K562 (cell line): Measurements from ENCODE around the gene GPR68. TPM values are rescaled to one million over a fixed set of nuclear protein-coding genes. Genes with fewer than 3 reads are reported as not detected.

Experiments used
- ATAC-seq: fragments of 200-7000 bp; cut with Tn5 transposase; 3 replicates; pipeline ENCODE4 v1.9.1; 2020; ENCODE audit warnings: moderate library complexity
- BruUV-seq: library from RNA; stranded (reverse); fragments of 400-500 nt; replicated peaks from 2 replicates; lab custom pipeline; 2021; lab: Mats Ljungman, UMichigan
- CTCF ChIA-PET: fragments of 300-600 bp; formaldehyde crosslinking; extraction: SDS; loops from one replicate; lab custom pipeline; 2021; ENCODE audit warnings: low intra/inter-chr PET ratio; lab: Yijun Ruan, JAX
- POLR2A ChIA-PET: fragments of 300-600, 350-650 bp; sonication (Branson Sonifier 250); formaldehyde crosslinking; extraction: SDS; loops from one replicate; lab custom pipeline; 2021; ENCODE audit warnings: antibody characterized with exemption, inconsistent platforms; lab: Yijun Ruan, JAX
- DNase-seq, 4 experiments: peaks; one replicate each; pipeline versions ENCODE4 v3.0.0 to v3.0.0-alpha.2; 2011 to 2018; ENCODE audit warnings: low spot score in 3 of 4, mixed read lengths in 3 of 4; ENCODE audit errors: extremely low read depth in 1 of 4
- FAIRE-seq: peaks from 2 replicates; lab custom pipeline; 2011; peaks lifted over from hg19 to GRCh38; lab: Jason Lieb, UNC
- H2AFZ ChIP-seq: 2 replicates; pipeline ENCODE4 v1.6.0; 2011; ENCODE audit warnings: low read depth, low read length, control low read depth, inconsistent platforms
- H3K27ac ChIP-seq: fragments of 200-600 bp; 3 replicates; pipeline ENCODE4 v1.8.0; 2011; ENCODE audit warnings: low read depth, mild to moderate bottlenecking, control low read depth, inconsistent platforms, low read length, moderate library complexity, mixed read lengths; ENCODE audit errors: extremely low read depth
- H3K27me3 ChIP-seq, 2 experiments: fragments of 300-600 bp in 1 of 2; 2 replicates in 1 of 2; 3 replicates in 1 of 2; pipeline versions ENCODE4 v1.6.0 to v1.8.0; 2011; ENCODE audit warnings: inconsistent platforms in 2 of 2, low read length in 2 of 2, mild to moderate bottlenecking in 1 of 2, mixed read lengths in 1 of 2, moderate library complexity in 1 of 2; ENCODE audit not compliant: control insufficient read depth in 2 of 2, insufficient read depth in 2 of 2
- H3K36me3 ChIP-seq: fragments of 300-600 bp; 3 replicates; pipeline ENCODE4 v1.8.0; 2011; ENCODE audit warnings: mild to moderate bottlenecking, low read length, inconsistent platforms; ENCODE audit not compliant: control insufficient read depth, insufficient read depth
- H3K4me1 ChIP-seq, 2 experiments: fragments of 200-600 bp in 1 of 2; replicated peaks in 1 of 2; 2 replicates in 1 of 2; 3 replicates in 1 of 2; pipeline versions ENCODE4 v1.5.1 to v1.8.0; 2011; ENCODE audit warnings: inconsistent platforms in 2 of 2, low read length in 2 of 2, mild to moderate bottlenecking in 1 of 2, mixed read lengths in 1 of 2, moderate library complexity in 1 of 2; ENCODE audit not compliant: control insufficient read depth in 2 of 2, insufficient read depth in 2 of 2
- H3K4me2 ChIP-seq: 2 replicates; pipeline ENCODE4 v1.6.1; 2011; ENCODE audit warnings: low read length, control low read depth, inconsistent platforms, mixed read lengths; ENCODE audit not compliant: insufficient read depth
- H3K4me3 ChIP-seq: fragments of 200-600 bp; sonication (generic), shearing (Covaris generic); 2 replicates; pipeline ENCODE4 v1.5.1; 2016; ENCODE audit warnings: control low read depth, inconsistent platforms
- H3K79me2 ChIP-seq: fragments of 200-600 bp; 3 replicates; pipeline ENCODE4 v1.8.0; 2011; ENCODE audit warnings: low read length, inconsistent platforms; ENCODE audit not compliant: control insufficient read depth, insufficient read depth
- H3K9ac ChIP-seq, 2 experiments: 2 replicates each; pipeline versions ENCODE4 v1.6.0 to v1.6.1; 2011; ENCODE audit warnings: low read depth in 2 of 2, low read length in 2 of 2, control low read depth in 1 of 2, inconsistent platforms in 1 of 2, mild to moderate bottlenecking in 1 of 2, mixed read lengths in 1 of 2; ENCODE audit not compliant: insufficient read depth in 1 of 2
- H3K9me1 ChIP-seq: one replicate; pipeline ENCODE4 v1.6.0; 2011; ENCODE audit warnings: inconsistent platforms, mild to moderate bottlenecking, low read length, moderate library complexity; ENCODE audit not compliant: control insufficient read depth, insufficient read depth
- H3K9me3 ChIP-seq: replicated peaks from 2 replicates; pipeline ENCODE4 v1.5.1; 2011; ENCODE audit warnings: low read depth, low read length, inconsistent platforms; ENCODE audit not compliant: control insufficient read depth, insufficient read depth
- H4K20me1 ChIP-seq: replicated peaks from 2 replicates; pipeline ENCODE4 v1.6.1; 2011; ENCODE audit warnings: low read length, inconsistent platforms, mixed read lengths; ENCODE audit not compliant: control insufficient read depth, insufficient read depth
- CBFA2T2 ChIP-seq: fragments of 450-650 bp; conservative IDR thresholded peaks from 2 replicates; pipeline ENCODE4 v1.6.1; 2017; ENCODE audit warnings: mild to moderate bottlenecking
- CEBPZ ChIP-seq: fragments of 150-350 bp; IDR thresholded peaks from 2 replicates; pipeline ENCODE4 v1.6.1; 2014; ENCODE audit warnings: low read depth, mild to moderate bottlenecking, low read length, borderline replicate concordance
- KAT7 ChIP-seq: sonication (generic); formaldehyde crosslinking; IDR thresholded peaks from 2 replicates; pipeline ENCODE4 v1.8.0; 2022; ENCODE audit warnings: missing genetic modification reagents, mild to moderate bottlenecking, borderline replicate concordance
- NFIX ChIP-seq: fragments of 250-450 bp; sonication (Bioruptor Pico); IDR thresholded peaks from 2 replicates; pipeline ENCODE4 v1.4.0; 2020; ENCODE audit warnings: low read depth, mild to moderate bottlenecking, moderate library complexity
- NR3C1 ChIP-seq: sonication (generic); formaldehyde crosslinking; IDR thresholded peaks from 2 replicates; pipeline ENCODE4 v1.8.1; 2022; ENCODE audit warnings: missing genetic modification reagents
- SNIP1 ChIP-seq: fragments of 450-650 bp; IDR thresholded peaks from 2 replicates; pipeline ENCODE4 v1.7.1; 2017; ENCODE audit warnings: low read depth, mild to moderate bottlenecking
- ZBTB8A ChIP-seq: fragments of 450-650 bp; IDR thresholded peaks from 2 replicates; pipeline ENCODE4 v1.6.1; 2018; ENCODE audit warnings: mild to moderate bottlenecking, moderate library complexity; ENCODE audit not compliant: partially characterized antibody
- ZNF253 ChIP-seq: fragments of 250-450 bp; sonication (Bioruptor Pico); conservative IDR thresholded peaks from 2 replicates; pipeline ENCODE4 v1.6.1; 2021; ENCODE audit warnings: mild to moderate bottlenecking
- ZNF431 ChIP-seq: sonication (generic); formaldehyde crosslinking; IDR thresholded peaks from 2 replicates; pipeline ENCODE4 v1.8.0; 2022; ENCODE audit warnings: mild to moderate bottlenecking, missing genetic modification reagents
- ZNF780A ChIP-seq: fragments of 250-450 bp; sonication (Bioruptor Pico); IDR thresholded peaks from 2 replicates; pipeline ENCODE4 v1.5.0; 2021; ENCODE audit warnings: mild to moderate bottlenecking
- ZNF785 ChIP-seq: fragments of 250-450 bp; sonication (Bioruptor Pico); IDR thresholded peaks from 2 replicates; pipeline ENCODE4 v1.4.0; 2020; ENCODE audit warnings: mild to moderate bottlenecking
- WGBS: fragments of 100-300 bp; shearing (Covaris generic); methylation state at CpG from one replicate; pipeline ENCODE4 v1.1.6; 2016; ENCODE audit warnings: low coverage, mixed read lengths; ENCODE audit not compliant: insufficient coverage; ENCODE audit errors: missing lambda C conversion rate; 5-methylcytosine and 5-hydroxymethylcytosine counted together
- in situ Hi-C: fragments of 300-500 bp; cut with MboI; formaldehyde crosslinking; loops from 4 replicates; pipeline ENCODE4 v1.15.0; 2018; ENCODE audit warnings: inconsistent platforms, mixed read lengths
- intact Hi-C: fragments of 100-400 bp; cut with micrococcal nuclease; formaldehyde crosslinking; loops from 2 replicates; pipeline ENCODE4 v1.14.2; 2022
- polyA plus RNA-seq, 8 experiments: library from polyadenylated mRNA; depleted of rRNA in 4 of 8; stranded (reverse) in 5 of 8; unstranded in 3 of 8; fragments of >200 nt; fragmentation: Nextera tagmentation in 2 of 8; fragmentation: Illumina TruSeq in 1 of 8; extraction: Ambion mirVana in 2 of 8; extraction: Trizol in 1 of 8; gene quantifications; 2 replicates each; pipeline versions ENCODE4 v1.2.1 to v1.2.3, GENCODE V29; 2011 to 2014; ENCODE audit warnings: inconsistent platforms in 1 of 8, missing spikeins in 1 of 8
- total RNA-seq, 7 experiments: library from RNA; depleted of rRNA in 6 of 7; stranded (reverse); fragments of >200 nt in 6 of 7; fragmentation: Illumina TruSeq in 2 of 7; extraction: Trizol in 2 of 7; gene quantifications; 2 replicates each; pipeline versions ENCODE4 v1.2.1 to v1.2.3, GENCODE V29; 2011 to 2021; ENCODE audit warnings: low replicate concordance in 1 of 7
- TF ChIP-seq, protein P1 (sequence below): fragments of 250-450 bp; sonication (Bioruptor Pico); IDR thresholded peaks from 2 replicates; pipeline ENCODE4 v1.8.0; 2022; ENCODE audit warnings: inconsistent platforms

Gene GPR68
- total and polyA plus RNA-seq, 9 of the 15 experiments (the other 6 are each of a cell fraction or from before 2014, with no cell fraction given): 0.41 to 9.4 (median 3.7) TPM

- Histone ChIP-seq H3K27me3 (no peaks in the 10 kb centered on the region), H3K4me2 (no peak overlapping the region), H3K9me1 (no peaks in the 10 kb centered on the region), H3K27ac (no peak overlapping the region), H3K9me3 (no peaks in the 10 kb centered on the region), H4K20me1 (no peaks in the 10 kb centered on the region), H3K4me1 (no peaks in the 10 kb centered on the region), H3K79me2 (no peaks in the 10 kb centered on the region), H2AFZ (no peak overlapping the region), H3K9ac (no peak overlapping the region), H3K4me3 (no peak overlapping the region), H3K36me3 (peaks cover 75% of the 10 kb centered on the region; the same call in 2 of the 3 replicates)
- in situ Hi-C loops (no loop called here), intact Hi-C loops (no loop called here)
- ATAC-seq (no peak), DNase-seq (no peak), FAIRE-seq (no peak)
- ChIA-PET POLR2A (interaction anchor here (2.2 kb wide), 1 partner anchor 16 kb away, joined by 5 read pairs; no protein-coding TSS in a partner anchor), CTCF (no interaction called here)
- no TSS peak for BruUV-seq
- WGBS: 97% methylated on average over 7 of the region's 9 CpGs
- no peak for TF ChIP-seq ZNF431 (CRISPR knock-in tag)
- no peak for TF ChIP-seq KAT7 (CRISPR knock-in tag)
These were observed 36.8 kb upstream of the GPR68 start for GRCh38 chr14:91281346-91281745.

GRCh38 chr14:91280129-91280528, 35.6 kb upstream of the GPR68 start:
- CTCF ChIA-PET: no interaction called here
- Histone ChIP-seq H3K36me3 (peaks cover 66% of the 10 kb centered on the region), H3K27me3 (no peaks in the 10 kb centered on the region), H3K4me3 (no peak overlapping the region), H3K4me1 (no peaks in the 10 kb centered on the region), H3K4me2 (no peak overlapping the region), H4K20me1 (no peaks in the 10 kb centered on the region), H2AFZ (no peak overlapping the region), H3K9ac (no peak overlapping the region; a peak in 1 of 4 replicates), H3K27ac (no peak overlapping the region), H3K9me1 (no peaks in the 10 kb centered on the region), H3K79me2 (no peaks in the 10 kb centered on the region), H3K9me3 (no peaks in the 10 kb centered on the region)
- ATAC-seq (no peak), FAIRE-seq (no peak), DNase-seq (no peak)
- intact Hi-C loops: no loop called here
- WGBS: 82% methylated on average over 4 of the region's 5 CpGs
- in situ Hi-C loops: no loop called here
- TF ChIP-seq CBFA2T2 (no peak), CEBPZ (no peak), ZBTB8A (no peak), ZNF253 (CRISPR knock-in tag) (no peak), NR3C1 (CRISPR knock-in tag) (no peak), ZNF785 (CRISPR knock-in tag) (no peak), SNIP1 (no peak), NFIX (CRISPR knock-in tag) (no peak), ZNF780A (CRISPR knock-in tag) (no peak)
- TF ChIP-seq, protein P1, sequence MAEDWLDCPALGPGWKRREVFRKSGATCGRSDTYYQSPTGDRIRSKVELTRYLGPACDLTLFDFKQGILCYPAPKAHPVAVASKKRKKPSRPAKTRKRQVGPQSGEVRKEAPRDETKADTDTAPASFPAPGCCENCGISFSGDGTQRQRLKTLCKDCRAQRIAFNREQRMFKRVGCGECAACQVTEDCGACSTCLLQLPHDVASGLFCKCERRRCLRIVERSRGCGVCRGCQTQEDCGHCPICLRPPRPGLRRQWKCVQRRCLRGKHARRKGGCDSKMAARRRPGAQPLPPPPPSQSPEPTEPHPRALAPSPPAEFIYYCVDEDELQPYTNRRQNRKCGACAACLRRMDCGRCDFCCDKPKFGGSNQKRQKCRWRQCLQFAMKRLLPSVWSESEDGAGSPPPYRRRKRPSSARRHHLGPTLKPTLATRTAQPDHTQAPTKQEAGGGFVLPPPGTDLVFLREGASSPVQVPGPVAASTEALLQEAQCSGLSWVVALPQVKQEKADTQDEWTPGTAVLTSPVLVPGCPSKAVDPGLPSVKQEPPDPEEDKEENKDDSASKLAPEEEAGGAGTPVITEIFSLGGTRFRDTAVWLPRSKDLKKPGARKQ: no peak
- no TSS peak for BruUV-seq
- POLR2A ChIA-PET: interaction anchor here (2.2 kb wide), 1 partner anchor 15 kb away, joined by 5 read pairs; no protein-coding TSS in a partner anchor
